ENCODE measurements around the gene TUBGCP3.
"Not testable (repeated sequence)": the region's sequence is repeated elsewhere in the genome, so short reads cannot be mapped to it uniquely, and the experiment has no call there.

The TUBGCP3 gene

DNA sequence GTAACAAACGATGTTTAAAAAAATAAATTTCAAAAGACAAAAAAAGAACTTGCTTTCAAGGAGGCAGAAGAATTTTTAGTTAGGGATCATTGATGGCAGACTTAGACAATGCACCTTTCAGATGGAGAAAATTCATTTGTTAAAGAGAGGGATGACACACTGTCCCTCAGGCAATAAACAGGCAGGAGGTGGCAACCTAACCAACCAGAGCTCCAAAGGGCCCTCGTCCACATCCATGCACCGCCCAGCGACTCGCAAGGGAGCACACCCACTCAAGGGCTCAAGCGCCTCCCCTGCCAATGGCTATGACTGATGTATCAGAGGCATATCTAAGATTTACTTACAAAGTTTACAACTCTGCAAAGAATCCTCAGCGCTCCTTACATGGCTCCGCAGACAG, 81.9 kb downstream of the TUBGCP3 start:
- Histone ChIP-seq H3K27ac (no peak overlapping the region), H3K4me3 (no peak overlapping the region)
- DNase-seq (ENCODE audit: low spot score) = no peak
- TF ChIP-seq, protein P1, sequence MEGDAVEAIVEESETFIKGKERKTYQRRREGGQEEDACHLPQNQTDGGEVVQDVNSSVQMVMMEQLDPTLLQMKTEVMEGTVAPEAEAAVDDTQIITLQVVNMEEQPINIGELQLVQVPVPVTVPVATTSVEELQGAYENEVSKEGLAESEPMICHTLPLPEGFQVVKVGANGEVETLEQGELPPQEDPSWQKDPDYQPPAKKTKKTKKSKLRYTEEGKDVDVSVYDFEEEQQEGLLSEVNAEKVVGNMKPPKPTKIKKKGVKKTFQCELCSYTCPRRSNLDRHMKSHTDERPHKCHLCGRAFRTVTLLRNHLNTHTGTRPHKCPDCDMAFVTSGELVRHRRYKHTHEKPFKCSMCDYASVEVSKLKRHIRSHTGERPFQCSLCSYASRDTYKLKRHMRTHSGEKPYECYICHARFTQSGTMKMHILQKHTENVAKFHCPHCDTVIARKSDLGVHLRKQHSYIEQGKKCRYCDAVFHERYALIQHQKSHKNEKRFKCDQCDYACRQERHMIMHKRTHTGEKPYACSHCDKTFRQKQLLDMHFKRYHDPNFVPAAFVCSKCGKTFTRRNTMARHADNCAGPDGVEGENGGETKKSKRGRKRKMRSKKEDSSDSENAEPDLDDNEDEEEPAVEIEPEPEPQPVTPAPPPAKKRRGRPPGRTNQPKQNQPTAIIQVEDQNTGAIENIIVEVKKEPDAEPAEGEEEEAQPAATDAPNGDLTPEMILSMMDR (IDR thresholded peaks at IDR 0.05) = no peak

DNA sequence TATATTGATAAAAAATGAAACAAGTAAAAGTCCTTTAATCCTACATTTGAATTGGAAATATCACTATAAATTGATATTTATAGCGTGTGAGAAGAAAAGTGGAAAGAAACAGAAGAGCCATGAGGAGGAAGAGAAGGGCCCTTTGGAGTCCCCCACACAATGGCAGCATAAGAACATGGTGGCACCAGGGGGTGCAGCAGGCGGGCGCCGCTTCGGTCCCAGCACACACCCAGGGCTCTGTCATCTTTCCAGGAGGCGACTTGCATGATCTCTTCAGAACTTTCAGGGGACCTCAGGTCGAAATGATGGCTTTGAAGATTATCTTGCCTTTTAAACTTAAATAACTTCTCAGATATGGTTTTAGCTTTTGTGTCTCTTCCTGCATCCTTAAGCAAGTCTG, 91.8 kb downstream of the TUBGCP3 start:
- H3K27ac ChIP-seq = no peak overlapping the region
- no peak overlapping the region for H3K4me3 ChIP-seq
- DNase-seq (ENCODE audit: low spot score) = no peak
- TF ChIP-seq, protein P1 (IDR thresholded peaks at IDR 0.05) = no peak

DNA sequence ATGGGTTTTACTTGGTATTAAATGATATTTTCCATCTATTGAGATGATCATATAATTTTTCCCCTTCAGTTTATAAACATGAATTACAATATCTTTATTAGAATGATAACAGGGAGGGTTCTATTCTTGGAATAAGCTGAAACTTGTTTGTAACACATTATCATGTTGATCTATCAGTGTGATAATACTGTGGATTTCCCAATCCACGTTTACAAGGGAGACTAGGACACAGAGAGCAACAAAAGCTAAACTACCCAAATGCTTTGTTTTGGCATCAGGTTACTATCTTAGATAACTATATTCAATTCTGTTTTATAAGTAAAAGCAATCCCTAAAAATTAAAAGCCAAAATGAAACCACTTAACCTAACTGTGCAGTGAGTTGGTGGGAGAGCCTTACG, 92.5 kb downstream of the TUBGCP3 start:
- Histone ChIP-seq H3K27ac (no peak overlapping the region), H3K4me3 (no peak overlapping the region)
- TF ChIP-seq, protein P1 (IDR thresholded peaks at IDR 0.05) = no peak
- DNase-seq (ENCODE audit: low spot score) = no peak

DNA sequence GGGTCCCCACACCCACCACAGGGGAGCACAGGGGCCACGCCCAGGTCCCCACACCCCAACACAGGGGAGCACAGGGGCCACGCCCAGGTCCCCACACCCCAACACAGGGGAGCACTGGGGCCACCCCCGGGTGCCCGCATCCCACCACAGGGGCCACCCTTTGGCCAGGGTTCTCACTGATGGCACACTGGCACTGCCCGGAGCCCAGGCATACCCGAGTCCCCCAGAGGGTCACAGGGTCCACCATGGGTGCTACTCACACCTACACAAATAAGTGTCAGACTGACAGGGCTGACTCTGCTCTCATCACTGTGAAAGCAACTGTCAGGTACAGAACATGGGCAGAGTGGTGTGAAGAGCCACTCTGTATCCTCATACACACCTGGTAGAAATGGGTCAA, 98.8 kb downstream of the TUBGCP3 start:
- Histone ChIP-seq H3K4me3 (no peak overlapping the region), H3K27ac (no peak overlapping the region)
- TF ChIP-seq, protein P1 (IDR thresholded peaks at IDR 0.05) = no peak
- no peak for DNase-seq (ENCODE audit: low spot score)

DNA sequence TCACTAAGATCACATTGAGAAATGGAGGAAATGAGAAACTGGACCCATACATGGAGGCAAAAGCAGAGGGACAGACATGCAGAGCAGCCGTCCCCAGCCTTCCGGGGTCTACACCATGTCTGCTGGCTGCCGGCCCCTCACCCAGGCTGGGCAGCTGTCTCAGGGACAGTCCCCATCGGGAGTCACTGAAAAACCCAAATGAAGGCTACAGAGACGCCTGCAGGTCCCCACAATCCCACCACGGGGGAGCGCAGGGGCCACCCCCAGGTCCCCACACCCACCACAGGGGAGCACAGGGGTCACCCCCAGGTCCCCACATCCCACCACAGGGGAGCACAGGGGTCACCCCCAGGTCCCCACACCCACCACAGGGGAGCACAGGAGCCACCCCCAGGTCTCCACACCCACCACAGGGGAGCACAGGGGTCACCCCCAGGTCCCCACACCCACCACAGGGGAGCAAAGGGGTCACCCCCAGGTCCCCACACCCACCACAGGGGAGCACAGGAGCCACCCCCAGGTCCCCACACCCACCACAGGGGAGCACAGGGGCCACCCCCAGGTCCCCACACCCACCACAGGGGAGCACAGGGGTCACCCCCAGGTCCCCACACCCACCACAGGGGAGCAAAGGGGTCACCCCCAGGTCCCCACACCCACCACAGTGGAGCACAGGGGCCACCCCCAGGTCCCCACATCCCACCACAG, 99.5 kb downstream of the TUBGCP3 start:
- H3K27ac ChIP-seq; H3K4me3 ChIP-seq; DNase-seq (ENCODE audit: low spot score): not testable (repeated sequence)

DNA sequence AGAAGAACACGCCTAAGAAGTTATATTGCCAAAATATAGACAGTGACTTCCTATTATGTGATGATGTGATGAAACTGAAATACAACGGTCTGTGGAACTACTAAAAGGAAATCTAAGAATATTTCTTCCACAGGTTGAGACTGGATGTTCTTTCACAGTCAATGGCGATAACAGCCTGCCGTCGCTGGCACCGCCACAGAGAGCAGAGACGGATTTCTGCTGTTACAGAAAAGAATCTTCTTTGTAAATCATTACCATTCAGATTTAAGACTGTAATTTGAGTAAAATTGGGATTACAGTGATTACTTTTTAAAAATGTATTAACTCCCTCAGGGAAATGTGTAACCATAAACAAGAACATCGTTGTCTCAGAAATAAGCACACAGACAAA, 100.8 kb downstream of the TUBGCP3 start:
- Histone ChIP-seq H3K4me3 (no peak overlapping the region), H3K27ac (no peak overlapping the region)
- TF ChIP-seq, protein P1 (IDR thresholded peaks at IDR 0.05) = no peak
- DNase-seq (ENCODE audit: low spot score) = no peak

DNA sequence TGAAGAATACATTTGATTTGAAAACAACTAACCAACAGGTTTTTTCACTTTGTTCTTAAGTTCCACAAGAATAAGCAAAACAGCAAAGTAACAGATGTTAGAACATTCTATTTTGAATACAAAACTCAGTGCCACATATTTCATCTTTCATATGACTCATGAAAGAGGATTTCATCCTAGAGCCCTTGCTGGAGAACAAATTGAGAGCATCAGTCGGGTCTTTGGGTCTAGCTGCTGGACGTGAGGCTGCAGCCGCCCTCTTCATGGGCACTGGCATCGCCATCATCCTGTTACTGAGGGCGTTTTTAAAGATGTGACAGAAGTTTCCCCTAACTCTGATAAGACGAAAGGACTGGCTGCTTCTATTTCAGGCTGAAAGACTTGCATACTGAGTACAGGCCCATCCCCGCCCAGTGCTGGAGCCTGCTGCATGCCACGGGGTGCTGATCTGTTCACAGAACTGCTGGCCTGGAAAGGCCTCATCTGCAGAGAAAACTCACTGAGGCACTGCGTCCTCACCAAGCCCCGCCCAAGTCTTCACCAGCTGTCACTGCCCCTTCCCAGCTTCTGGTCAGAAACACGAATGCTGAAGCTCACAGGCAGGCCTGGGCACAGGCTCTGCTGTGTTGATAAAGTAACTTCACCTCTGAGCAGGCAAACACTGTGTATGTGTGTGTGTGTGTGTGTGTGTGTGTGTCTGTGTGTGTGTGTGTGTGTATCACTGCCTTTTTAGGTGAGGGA, 101.4 kb downstream of the TUBGCP3 start:
- TF ChIP-seq, protein P1 (IDR thresholded peaks at IDR 0.05) = no peak
- DNase-seq (ENCODE audit: low spot score) = no peak
- H3K4me3 ChIP-seq = no peak overlapping the region
- H3K27ac ChIP-seq = no peak overlapping the region

DNA sequence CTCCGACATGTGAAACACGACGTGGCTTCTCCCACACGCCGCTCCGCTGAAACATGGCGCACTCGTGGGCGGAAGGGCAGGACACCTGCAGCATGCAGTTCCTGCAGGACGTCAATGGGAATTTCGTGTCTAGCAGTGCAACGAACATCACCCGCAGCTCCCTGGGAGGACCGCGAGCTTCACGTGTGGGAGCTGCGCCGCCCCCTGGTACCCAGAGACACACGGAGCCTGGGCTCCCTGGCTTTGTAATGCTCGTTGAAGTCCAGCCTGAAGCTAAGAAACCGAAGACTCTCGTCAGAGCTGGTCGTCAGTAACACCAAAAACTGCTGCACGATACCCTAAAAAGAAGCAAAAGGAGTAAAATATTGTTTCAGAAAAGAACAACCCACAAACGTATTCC, 102.1 kb downstream of the TUBGCP3 start:
- not testable (repeated sequence) for DNase-seq (ENCODE audit: low spot score); H3K27ac ChIP-seq; H3K4me3 ChIP-seq

Data from coronary artery (tissue), 2 donors.